Measurements from ENCODE around the gene SMCO1.

The SMCO1 gene, protein sequence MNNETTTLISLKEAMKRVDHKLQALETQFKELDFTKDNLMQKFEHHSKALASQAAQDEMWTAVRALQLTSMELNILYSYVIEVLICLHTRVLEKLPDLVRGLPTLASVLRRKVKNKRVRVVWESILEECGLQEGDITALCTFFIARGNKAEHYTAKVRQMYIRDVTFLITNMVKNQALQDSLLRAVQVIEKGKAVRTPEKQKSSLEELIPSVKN

DNA sequence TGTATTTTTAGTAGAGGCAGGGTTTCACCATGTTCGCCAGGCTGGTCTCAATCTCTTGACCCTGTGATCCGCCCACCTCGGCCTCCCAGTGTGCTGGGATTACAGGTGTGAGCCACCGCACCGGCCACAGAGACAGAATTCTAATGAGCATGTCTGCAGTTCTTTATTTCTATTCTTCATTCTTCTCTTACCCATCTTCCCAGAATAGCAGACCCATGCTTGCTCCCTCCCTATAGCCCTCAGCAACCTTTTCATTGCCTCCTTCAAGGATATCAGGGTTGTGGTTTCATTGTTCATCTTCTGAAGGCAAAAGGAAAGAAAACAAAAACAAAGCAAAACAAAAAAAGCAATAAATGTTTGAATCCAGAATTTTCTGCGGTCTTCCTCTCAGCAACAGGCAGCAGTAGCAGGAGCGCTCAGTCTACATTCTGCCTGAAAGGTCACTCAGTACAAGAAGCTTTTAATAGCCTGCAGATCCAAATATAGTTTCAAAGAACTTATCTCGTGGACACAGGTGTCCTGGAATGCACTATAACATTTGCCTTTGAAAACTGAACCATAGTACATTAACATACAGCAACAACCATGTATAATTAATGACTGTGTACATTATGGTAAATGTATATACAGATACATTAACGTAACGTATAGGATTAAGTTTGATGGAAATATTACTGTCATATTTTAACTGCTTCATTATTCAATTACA, at the start of gene SMCO1:
SMCO1 (minus strand) TSS at position 434 of the 709 bp plus-strand sequence; CDS start at position 297, 137 bp downstream.
- Histone ChIP-seq H3K36me3 (ENCODE audit: insufficient read depth, low read length) (no peaks in the 10 kb centered on the region), H3K27ac (no peak within 1 kb of the TSS), H3K9me3 (ENCODE audit: low read depth, low read length) (peaks cover 18% of the 10 kb centered on the region; the same call in 1 of the 2 replicates), H3K4me3 (no peak within 1 kb of the TSS), H3K9ac (ENCODE audit: insufficient read length) (no peak within 1 kb of the TSS)
- DNase-seq (ENCODE audit: low read depth, low spot score) = no peak
- no peak for TF ChIP-seq FOXP2 (optimal IDR thresholded peaks at IDR 0.05; ENCODE audit: control extremely low read depth, extremely low read length, insufficient read depth)
- no peak for TF ChIP-seq EZH2 (IDR thresholded peaks at IDR 0.05)
- TF ChIP-seq POLR2AphosphoS5 (IDR thresholded peaks at IDR 0.05; ENCODE audit: borderline replicate concordance, low read depth, low read length) = no peak

- Histone ChIP-seq H3K9me3 (ENCODE audit: low read depth, low read length) (no peaks in the 10 kb centered on the region), H3K36me3 (ENCODE audit: insufficient read depth, low read length) (peaks cover 9% of the 10 kb centered on the region), H3K9ac (ENCODE audit: insufficient read length) (no peak overlapping the region), H3K27ac (peak overlapping the region; percentile 32; the same call in 1 of the 2 replicates), H3K4me3 (no peak overlapping the region)
- TF ChIP-seq EZH2 (IDR thresholded peaks at IDR 0.05) (no peak), FOXP2 (optimal IDR thresholded peaks at IDR 0.05; ENCODE audit: control extremely low read depth, extremely low read length, insufficient read depth) (no peak), POLR2AphosphoS5 (IDR thresholded peaks at IDR 0.05; ENCODE audit: borderline replicate concordance, low read depth, low read length) (no peak)
- DNase-seq (ENCODE audit: low read depth, low spot score) = no peak
Observed at GRCh38 chr3:196563721-196564225, 48.6 kb upstream of the SMCO1 start.

GRCh38 chr3:196559826-196560225, 44.7 kb upstream of the SMCO1 start:
- Histone ChIP-seq H3K27ac (no peak overlapping the region), H3K36me3 (ENCODE audit: insufficient read depth, low read length) (peaks cover 9% of the 10 kb centered on the region), H3K9me3 (ENCODE audit: low read depth, low read length) (no peaks in the 10 kb centered on the region), H3K4me3 (no peak overlapping the region), H3K9ac (ENCODE audit: insufficient read length) (no peak overlapping the region)
- TF ChIP-seq EZH2 (IDR thresholded peaks at IDR 0.05) = no peak
- TF ChIP-seq POLR2AphosphoS5 (IDR thresholded peaks at IDR 0.05; ENCODE audit: borderline replicate concordance, low read depth, low read length) = no peak
- no peak for DNase-seq (ENCODE audit: low read depth, low spot score)

DNA sequence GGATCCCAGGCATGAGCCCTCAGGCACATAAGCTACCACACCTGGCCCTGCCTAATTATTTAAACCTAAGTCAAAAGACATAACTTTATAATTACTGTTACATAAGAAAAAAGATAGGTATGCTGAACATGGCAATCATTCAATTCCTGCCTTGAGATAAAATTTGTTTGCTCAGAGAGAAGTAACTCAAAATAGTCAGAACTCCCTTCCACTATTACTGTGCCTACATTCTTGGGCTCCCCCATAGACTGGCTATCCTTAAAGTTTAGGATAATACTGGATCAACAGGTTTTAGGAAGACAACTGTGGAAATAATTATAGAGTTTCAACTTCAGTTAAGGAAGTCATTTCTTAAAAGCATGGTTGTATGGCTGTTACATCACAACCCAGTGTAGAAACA, 43.3 kb upstream of the SMCO1 start:
- H3K4me3 ChIP-seq = no peak overlapping the region
- TF ChIP-seq EZH2 (IDR thresholded peaks at IDR 0.05) = no peak
- no peak for TF ChIP-seq POLR2AphosphoS5 (IDR thresholded peaks at IDR 0.05; ENCODE audit: borderline replicate concordance, low read depth, low read length)
- no peak for TF ChIP-seq FOXP2 (optimal IDR thresholded peaks at IDR 0.05; ENCODE audit: control extremely low read depth, extremely low read length, insufficient read depth)
- no peak overlapping the region for H3K27ac ChIP-seq
- H3K36me3 ChIP-seq (ENCODE audit: insufficient read depth, low read length) = peaks cover 9% of the 10 kb centered on the region
- H3K9me3 ChIP-seq (ENCODE audit: low read depth, low read length) = no peaks in the 10 kb centered on the region
- no peak for DNase-seq (ENCODE audit: low read depth, low spot score)
- no peak overlapping the region for H3K9ac ChIP-seq (ENCODE audit: insufficient read length)

GRCh38 chr3:196557236-196557635, 42.1 kb upstream of the SMCO1 start:
- TF ChIP-seq POLR2AphosphoS5 (IDR thresholded peaks at IDR 0.05; ENCODE audit: borderline replicate concordance, low read depth, low read length) = no peak
- TF ChIP-seq EZH2 (IDR thresholded peaks at IDR 0.05) = no peak
- no peak for TF ChIP-seq FOXP2 (optimal IDR thresholded peaks at IDR 0.05; ENCODE audit: control extremely low read depth, extremely low read length, insufficient read depth)
- Histone ChIP-seq H3K36me3 (ENCODE audit: insufficient read depth, low read length) (peaks cover 9% of the 10 kb centered on the region), H3K4me3 (no peak overlapping the region), H3K9ac (ENCODE audit: insufficient read length) (no peak overlapping the region), H3K9me3 (ENCODE audit: low read depth, low read length) (no peaks in the 10 kb centered on the region), H3K27ac (no peak overlapping the region)
- no peak for DNase-seq (ENCODE audit: low read depth, low spot score)

DNA sequence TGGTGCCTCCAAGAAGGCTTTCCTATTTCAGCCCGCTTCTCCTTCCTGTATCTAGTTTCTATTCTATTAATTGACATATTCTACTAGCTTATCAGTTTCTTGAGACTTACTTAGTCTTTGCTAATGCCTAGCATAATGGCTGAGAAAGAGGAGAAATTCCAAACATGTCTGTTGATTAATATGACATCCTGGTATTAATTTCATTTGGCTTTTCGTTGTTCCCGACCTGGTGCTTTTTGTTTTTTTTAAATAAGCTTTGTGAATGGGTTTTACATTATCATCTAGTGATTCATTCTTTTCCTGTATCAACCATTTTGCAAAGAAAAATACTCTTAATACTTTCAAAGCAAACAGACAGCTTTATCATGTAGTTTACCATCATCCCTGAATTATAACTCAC, 40.1 kb upstream of the SMCO1 start:
- DNase-seq (ENCODE audit: low read depth, low spot score) = no peak
- Histone ChIP-seq H3K27ac (no peak overlapping the region), H3K9me3 (ENCODE audit: low read depth, low read length) (peaks cover 4% of the 10 kb centered on the region; the same call in 1 of the 2 replicates), H3K36me3 (ENCODE audit: insufficient read depth, low read length) (no peaks in the 10 kb centered on the region), H3K4me3 (no peak overlapping the region), H3K9ac (ENCODE audit: insufficient read length) (peak overlapping the region; percentile 18)
- TF ChIP-seq FOXP2 (optimal IDR thresholded peaks at IDR 0.05; ENCODE audit: control extremely low read depth, extremely low read length, insufficient read depth) = no peak
- no peak for TF ChIP-seq EZH2 (IDR thresholded peaks at IDR 0.05)
- no peak for TF ChIP-seq POLR2AphosphoS5 (IDR thresholded peaks at IDR 0.05; ENCODE audit: borderline replicate concordance, low read depth, low read length)

GRCh38 chr3:196554205-196554604, 39.1 kb upstream of the SMCO1 start:
- H3K4me3 ChIP-seq = no peak overlapping the region
- H3K36me3 ChIP-seq (ENCODE audit: insufficient read depth, low read length) = no peaks in the 10 kb centered on the region
- TF ChIP-seq EZH2 (IDR thresholded peaks at IDR 0.05) (no peak), FOXP2 (optimal IDR thresholded peaks at IDR 0.05; ENCODE audit: control extremely low read depth, extremely low read length, insufficient read depth) (no peak), POLR2AphosphoS5 (IDR thresholded peaks at IDR 0.05; ENCODE audit: borderline replicate concordance, low read depth, low read length) (no peak)
- DNase-seq (ENCODE audit: low read depth, low spot score) = no peak
- H3K9ac ChIP-seq (ENCODE audit: insufficient read length) = no peak overlapping the region
- H3K27ac ChIP-seq = no peak overlapping the region
- H3K9me3 ChIP-seq (ENCODE audit: low read depth, low read length) = peaks cover 6% of the 10 kb centered on the region; the same call in 1 of the 2 replicates

DNA sequence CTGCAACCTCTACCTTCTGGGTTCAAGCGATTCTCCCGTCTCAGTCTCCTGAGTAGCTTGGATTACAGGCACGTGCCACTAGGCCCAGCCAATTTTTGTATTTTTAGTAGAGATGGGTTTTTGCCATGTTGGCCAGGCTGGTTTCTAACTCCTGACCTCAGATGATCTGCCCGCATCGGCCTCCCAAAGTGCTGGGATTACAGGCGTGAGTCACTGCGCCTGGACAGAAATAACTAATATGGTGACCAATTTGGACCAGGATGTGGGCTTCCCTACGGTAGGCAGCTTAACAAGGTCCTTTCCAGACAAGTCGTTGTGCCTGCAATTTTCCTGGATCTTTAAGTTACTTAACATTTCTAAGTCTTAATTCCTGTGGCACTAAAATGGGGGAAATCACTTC, 38.4 kb upstream of the SMCO1 start:
- Histone ChIP-seq H3K9me3 (ENCODE audit: low read depth, low read length) (peaks cover 6% of the 10 kb centered on the region; the same call in 1 of the 2 replicates), H3K36me3 (ENCODE audit: insufficient read depth, low read length) (no peaks in the 10 kb centered on the region), H3K4me3 (no peak overlapping the region), H3K27ac (no peak overlapping the region), H3K9ac (ENCODE audit: insufficient read length) (no peak overlapping the region)
- DNase-seq (ENCODE audit: low read depth, low spot score) = no peak
- no peak for TF ChIP-seq FOXP2 (optimal IDR thresholded peaks at IDR 0.05; ENCODE audit: control extremely low read depth, extremely low read length, insufficient read depth)
- no peak for TF ChIP-seq POLR2AphosphoS5 (IDR thresholded peaks at IDR 0.05; ENCODE audit: borderline replicate concordance, low read depth, low read length)
- TF ChIP-seq EZH2 (IDR thresholded peaks at IDR 0.05) = no peak
